ENCODE measurements around the gene CNKSR3.

Gene CNKSR3

DNA sequence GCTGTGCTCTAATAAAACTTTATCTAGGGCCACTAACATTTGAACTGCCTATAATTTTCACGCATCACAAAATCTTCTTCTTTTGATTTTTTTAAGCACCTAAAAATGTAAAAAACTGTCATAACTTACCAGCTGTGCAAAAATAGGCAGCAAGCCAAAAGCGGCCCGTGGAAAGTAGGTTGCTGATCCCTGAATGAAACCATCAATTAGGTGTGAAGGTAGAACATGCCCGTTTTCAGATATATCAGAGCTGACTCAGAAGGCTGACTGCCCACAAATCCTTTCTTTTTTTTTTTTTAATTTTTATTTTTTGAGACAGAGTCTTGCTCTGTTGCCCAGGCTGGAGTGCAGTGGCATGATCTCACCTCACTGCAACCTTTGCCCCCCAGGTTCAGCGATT, 149.0 kb downstream of the CNKSR3 start:
- in situ Hi-C loops (cut with MboI; ENCODE audit: low pct_unique_long_range_greater_than_20kb, low sequenced_read_pairs, unreplicated experiment), result loop anchor here (10.0 kb wide), 1 partner anchor 207 kb away; no protein-coding TSS in a partner anchor
- TF ChIP-seq, protein P1, sequence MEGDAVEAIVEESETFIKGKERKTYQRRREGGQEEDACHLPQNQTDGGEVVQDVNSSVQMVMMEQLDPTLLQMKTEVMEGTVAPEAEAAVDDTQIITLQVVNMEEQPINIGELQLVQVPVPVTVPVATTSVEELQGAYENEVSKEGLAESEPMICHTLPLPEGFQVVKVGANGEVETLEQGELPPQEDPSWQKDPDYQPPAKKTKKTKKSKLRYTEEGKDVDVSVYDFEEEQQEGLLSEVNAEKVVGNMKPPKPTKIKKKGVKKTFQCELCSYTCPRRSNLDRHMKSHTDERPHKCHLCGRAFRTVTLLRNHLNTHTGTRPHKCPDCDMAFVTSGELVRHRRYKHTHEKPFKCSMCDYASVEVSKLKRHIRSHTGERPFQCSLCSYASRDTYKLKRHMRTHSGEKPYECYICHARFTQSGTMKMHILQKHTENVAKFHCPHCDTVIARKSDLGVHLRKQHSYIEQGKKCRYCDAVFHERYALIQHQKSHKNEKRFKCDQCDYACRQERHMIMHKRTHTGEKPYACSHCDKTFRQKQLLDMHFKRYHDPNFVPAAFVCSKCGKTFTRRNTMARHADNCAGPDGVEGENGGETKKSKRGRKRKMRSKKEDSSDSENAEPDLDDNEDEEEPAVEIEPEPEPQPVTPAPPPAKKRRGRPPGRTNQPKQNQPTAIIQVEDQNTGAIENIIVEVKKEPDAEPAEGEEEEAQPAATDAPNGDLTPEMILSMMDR (IDR thresholded peaks at IDR 0.05; ENCODE audit: extremely low read depth, insufficient read depth, missing control alignments), result no peak
- no peak for DNase-seq (ENCODE audit: low spot score)

DNA sequence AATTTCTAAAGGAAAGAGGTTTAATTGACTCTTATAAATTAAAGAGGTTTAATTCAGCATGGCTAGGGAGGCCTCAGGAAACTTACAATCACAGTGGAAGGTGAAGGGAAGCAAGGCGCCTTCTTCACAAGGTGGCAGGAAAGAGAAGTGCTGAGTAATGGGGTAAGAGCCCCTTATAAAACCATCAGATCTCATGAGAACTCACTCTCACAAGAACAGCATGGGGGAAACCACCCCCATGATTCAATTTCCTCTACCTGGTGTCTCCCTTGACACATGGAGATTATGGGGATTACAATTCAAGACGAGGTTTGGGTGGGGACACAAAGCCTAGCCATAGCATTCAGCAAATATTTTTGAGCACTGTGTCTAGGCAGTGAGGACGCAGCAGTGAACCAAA, 150.0 kb downstream of the CNKSR3 start:
- TF ChIP-seq, protein P1 (IDR thresholded peaks at IDR 0.05; ENCODE audit: extremely low read depth, insufficient read depth, missing control alignments), result no peak
- in situ Hi-C loops (cut with MboI; ENCODE audit: low pct_unique_long_range_greater_than_20kb, low sequenced_read_pairs, unreplicated experiment), result loop anchor here (10.0 kb wide), 1 partner anchor 206 kb away; no protein-coding TSS in a partner anchor
- DNase-seq (ENCODE audit: low spot score), result no peak

DNA sequence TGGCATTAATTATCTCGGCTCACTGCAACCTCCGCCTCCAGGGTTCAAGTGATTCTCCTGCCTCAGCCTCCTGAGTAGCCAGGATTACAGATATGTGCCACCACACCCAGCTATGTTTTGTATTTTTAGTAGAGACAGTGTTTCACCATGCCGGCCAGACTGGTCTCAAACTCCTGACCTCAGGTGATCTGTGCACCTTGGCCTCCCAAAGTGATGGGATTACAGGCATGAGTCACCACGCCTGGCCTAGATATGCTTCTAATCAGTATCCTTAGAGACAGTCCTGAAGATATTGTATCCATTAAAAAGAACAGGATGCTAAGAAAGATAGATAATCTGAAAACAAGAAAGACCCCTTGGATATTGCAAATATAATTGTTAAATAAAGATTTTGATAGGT, 150.8 kb downstream of the CNKSR3 start:
- TF ChIP-seq, protein P1 (IDR thresholded peaks at IDR 0.05; ENCODE audit: extremely low read depth, insufficient read depth, missing control alignments), result no peak
- DNase-seq (ENCODE audit: low spot score), result no peak
- in situ Hi-C loops (cut with MboI; ENCODE audit: low pct_unique_long_range_greater_than_20kb, low sequenced_read_pairs, unreplicated experiment), result loop anchor here (10.0 kb wide), 1 partner anchor 205 kb away; no protein-coding TSS in a partner anchor

DNA sequence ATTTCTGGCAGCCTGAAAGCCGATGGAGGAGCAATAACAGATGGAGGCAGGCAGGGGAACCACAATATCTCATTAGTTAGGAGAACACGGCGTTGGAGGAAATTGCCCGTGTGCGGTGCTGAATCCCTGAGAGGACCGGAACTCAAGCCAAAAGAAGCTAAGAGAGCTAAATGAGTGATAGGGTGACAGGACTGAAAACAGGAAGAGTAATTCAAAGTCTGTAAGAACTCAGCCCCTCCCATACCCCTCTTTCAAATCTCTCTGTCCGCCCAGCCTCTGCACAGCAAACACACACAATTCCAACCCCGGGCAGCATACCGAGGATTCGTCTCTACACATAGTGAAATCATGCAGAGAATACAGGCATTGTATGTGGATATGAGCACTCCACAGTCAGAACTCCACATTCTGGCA, 151.3 kb downstream of the CNKSR3 start:
- in situ Hi-C loops (cut with MboI; ENCODE audit: low pct_unique_long_range_greater_than_20kb, low sequenced_read_pairs, unreplicated experiment), result no loop called here
- no peak for DNase-seq (ENCODE audit: low spot score)
- TF ChIP-seq, protein P1 (IDR thresholded peaks at IDR 0.05; ENCODE audit: extremely low read depth, insufficient read depth, missing control alignments), result no peak

DNA sequence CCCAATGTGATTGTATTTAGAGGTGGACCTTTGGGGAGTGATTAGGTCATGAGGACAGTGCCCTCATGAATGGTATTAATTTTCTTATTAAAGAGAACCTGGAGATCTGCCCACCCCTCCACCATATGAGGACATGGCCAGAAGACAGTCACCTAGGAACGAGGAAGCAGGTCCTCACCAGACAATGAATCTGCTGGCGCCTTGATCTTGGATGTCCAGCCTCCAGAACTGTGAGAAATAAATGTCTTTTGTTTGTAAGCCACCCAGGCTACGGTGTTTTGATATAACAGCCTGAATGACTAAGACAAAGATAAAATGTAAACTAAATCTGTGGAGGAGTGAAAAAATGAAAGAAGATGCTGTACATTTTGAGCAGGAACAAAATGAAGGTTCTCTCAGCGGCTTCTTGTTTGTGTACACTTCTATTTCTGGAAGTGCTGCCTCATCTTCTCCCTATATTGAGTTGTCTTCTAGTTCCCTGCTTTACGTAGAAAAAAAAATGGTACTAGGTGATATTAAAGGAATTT, 152.4 kb downstream of the CNKSR3 start:
- in situ Hi-C loops (cut with MboI; ENCODE audit: low pct_unique_long_range_greater_than_20kb, low sequenced_read_pairs, unreplicated experiment), result no loop called here
- no peak for DNase-seq (ENCODE audit: low spot score)
- TF ChIP-seq, protein P1 (IDR thresholded peaks at IDR 0.05; ENCODE audit: extremely low read depth, insufficient read depth, missing control alignments), result no peak

DNA sequence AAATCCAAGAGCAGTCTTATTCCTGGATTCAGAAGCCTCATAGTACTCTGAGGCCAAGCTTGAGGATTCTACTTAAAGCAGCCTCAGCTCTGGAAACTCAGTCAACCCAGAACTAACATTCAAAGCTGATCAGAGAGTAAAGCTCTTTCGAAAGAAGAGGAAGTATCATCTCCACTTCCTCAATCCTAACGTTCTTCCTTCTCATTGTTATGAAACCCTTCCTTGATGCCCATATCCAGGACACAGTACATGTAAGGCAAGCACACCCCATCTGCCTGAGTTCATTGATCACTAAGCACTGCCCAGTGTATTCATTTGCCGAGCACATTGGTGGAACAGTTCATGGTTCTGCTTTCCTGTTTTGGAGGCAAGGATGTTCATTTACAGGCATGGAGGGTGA, 153.8 kb downstream of the CNKSR3 start, which contains the start of gene IPCEF1:
IPCEF1 (minus strand) TSS at position 114 of the 400 bp plus-strand sequence. CDS start 90,856 bp downstream, outside the sequence.
- TF ChIP-seq, protein P1 (IDR thresholded peaks at IDR 0.05; ENCODE audit: extremely low read depth, insufficient read depth, missing control alignments), result no peak
- in situ Hi-C loops (cut with MboI; ENCODE audit: low pct_unique_long_range_greater_than_20kb, low sequenced_read_pairs, unreplicated experiment), result no loop called here
- DNase-seq (ENCODE audit: low spot score), result no peak

All from GM13977 (cell line).